Small intestine (tissue), 7 donors: ENCODE data around the gene NUMBL. TPM values are rescaled to one million over a fixed set of nuclear protein-coding genes. Genes with fewer than 3 reads are reported as not detected.
A peak's percentile ranks its signal among the peaks of the same experiment; 100 is the strongest.

Source experiments
- DNase-seq, 2 donors: peaks; one replicate each; pipeline versions ENCODE4 v3.0.0 to v3.0.0-alpha.2; 2013
- FAIRE-seq: peaks from 2 replicates; lab custom pipeline; 2012; peaks lifted over from hg19 to GRCh38; lab: Jason Lieb, UNC
- H3K27ac ChIP-seq, 3 donors: one replicate each; pipeline ENCODE4 v1.5.1; 2013; ENCODE audit warnings: low read length in 2 of 3, mild to moderate bottlenecking in 2 of 3, control low read depth in 1 of 3, inconsistent platforms in 1 of 3, low read depth in 1 of 3, moderate library complexity in 1 of 3
- H3K27me3 ChIP-seq, 3 donors: one replicate each; pipeline ENCODE4 v1.6.1; 2013; ENCODE audit warnings: low read length in 3 of 3, inconsistent platforms in 1 of 3; ENCODE audit not compliant: control insufficient read depth in 3 of 3, insufficient read depth in 3 of 3
- H3K36me3 ChIP-seq, 3 donors: one replicate each; pipeline ENCODE4 v1.6.1; 2013; ENCODE audit warnings: low read length in 3 of 3, inconsistent platforms in 1 of 3, low read depth in 1 of 3, mild to moderate bottlenecking in 1 of 3, moderate library complexity in 1 of 3; ENCODE audit not compliant: control insufficient read depth in 3 of 3, insufficient read depth in 2 of 3
- H3K4me1 ChIP-seq, 3 donors: one replicate each; pipeline ENCODE4 v1.6.1; 2013; ENCODE audit warnings: low read length in 2 of 3, inconsistent platforms in 1 of 3, low read depth in 1 of 3, mild to moderate bottlenecking in 1 of 3, moderate library complexity in 1 of 3; ENCODE audit not compliant: control insufficient read depth in 3 of 3, insufficient read depth in 2 of 3
- H3K4me3 ChIP-seq, 3 donors: one replicate each; pipeline ENCODE4 v1.5.1; 2013; ENCODE audit warnings: low read length in 3 of 3, control low read depth in 1 of 3, inconsistent platforms in 1 of 3, low read depth in 1 of 3, mild to moderate bottlenecking in 1 of 3, moderate library complexity in 1 of 3
- H3K9me3 ChIP-seq, 2 donors: one replicate each; pipeline ENCODE4 v1.6.1; 2013; ENCODE audit warnings: low read depth in 1 of 2, low read length in 1 of 2; ENCODE audit not compliant: control insufficient read depth in 2 of 2, insufficient read depth in 1 of 2
- WGBS, 3 donors: extraction: QIAGEN DNeasy Blood & Tissue Kit; methylation state at CpG; one replicate each; pipeline ENCODE4 v1.1.7; 2013; 5-methylcytosine and 5-hydroxymethylcytosine counted together
- polyA plus RNA-seq, 4 donors: library from polyadenylated mRNA; stranded (reverse) in 3 of 4; unstranded in 1 of 4; fragments of 200-250 nt in 3 of 4; fragments of 120-200 nt in 1 of 4; gene quantifications; one replicate each; pipeline versions ENCODE4 v1.2.1 to v1.2.3, GENCODE V29; 2013
- donor health status: healthy with polysubstance abuse.
- donor health status: control.
- donor health status: control.
- donor health status: Bipolar disorder and iron deficiency.
- donor health status: healthy.

The NUMBL gene
- polyA plus RNA-seq, 4 donors: 6.2 to 15.6 (median 9.9) TPM

DNA sequence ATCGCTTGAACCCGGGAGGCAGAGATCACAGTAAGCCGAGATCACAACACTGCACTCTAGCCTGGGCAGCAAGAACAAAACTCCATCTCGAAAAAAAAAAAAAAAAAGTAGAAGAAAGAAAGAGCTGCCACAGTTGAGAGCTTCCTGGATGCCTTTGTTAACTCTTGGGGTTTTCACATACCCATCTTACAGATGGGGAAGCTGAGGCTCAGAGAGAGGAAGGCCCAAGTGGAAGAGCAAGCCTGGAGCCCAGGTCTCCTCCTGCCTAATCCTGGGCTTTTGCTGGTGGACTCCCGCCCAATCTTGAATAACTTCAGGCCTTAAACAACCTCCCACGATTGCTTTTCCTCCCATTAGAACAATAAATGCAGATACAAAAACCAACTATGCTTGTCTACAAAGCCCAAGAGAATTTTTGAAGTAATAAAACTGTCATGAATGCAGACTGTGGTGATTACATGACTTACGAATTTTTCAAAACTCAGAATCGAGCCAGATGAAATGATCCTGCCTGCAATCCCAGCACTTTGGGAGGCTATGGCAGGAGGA, 47.6 kb downstream of the NUMBL start:
- H3K4me1 ChIP-seq: no peaks in the 10 kb centered on the region
- no peak overlapping the region for H3K27ac ChIP-seq
- no peaks in the 10 kb centered on the region for H3K9me3 ChIP-seq
- no peak overlapping the region for H3K4me3 ChIP-seq
- H3K27me3 ChIP-seq: no peaks in the 10 kb centered on the region
- DNase-seq: no peak
- no peaks in the 10 kb centered on the region for H3K36me3 ChIP-seq
- no peak for FAIRE-seq
- WGBS, 3 donors: 72 to 80% (median 76%) methylated on average over 7 to 8 of the region's 8 CpGs

DNA sequence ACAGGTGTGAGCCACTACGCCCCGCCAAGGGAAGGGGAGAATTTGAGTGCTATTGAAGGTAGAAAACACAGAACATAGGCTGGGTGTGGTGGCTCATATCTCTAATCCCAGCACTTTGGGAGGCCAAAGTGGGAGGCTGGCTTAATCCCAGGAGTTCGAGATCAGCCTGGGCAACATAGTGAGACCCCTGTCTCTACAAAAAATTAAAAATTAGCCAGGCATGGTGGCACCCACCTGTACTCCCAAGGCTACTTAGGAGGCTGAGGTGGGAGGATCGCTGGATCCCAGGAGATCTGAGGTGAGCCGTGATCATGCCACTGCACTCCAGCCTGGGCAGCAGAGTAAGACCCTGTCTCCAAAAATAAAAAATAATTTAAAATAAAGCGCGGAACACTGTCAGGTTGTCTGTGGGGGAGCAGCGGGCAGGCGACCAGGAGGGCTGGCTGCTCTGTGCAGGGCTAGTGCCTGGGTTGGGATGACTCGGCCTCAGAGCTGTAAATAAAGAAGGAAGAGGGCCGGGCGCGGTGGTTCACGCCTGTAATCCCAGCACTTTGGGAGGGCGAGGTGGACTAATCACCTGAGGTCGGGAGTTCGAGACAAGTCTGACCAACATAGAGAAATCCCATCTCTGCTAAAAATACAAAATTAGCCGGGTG, 48.3 kb downstream of the NUMBL start:
- Histone ChIP-seq H3K9me3 (no peaks in the 10 kb centered on the region), H3K36me3 (no peaks in the 10 kb centered on the region), H3K4me3 (no peak overlapping the region), H3K27me3 (no peaks in the 10 kb centered on the region), H3K4me1 (no peaks in the 10 kb centered on the region), H3K27ac (peak overlapping the region in 1 of 3 donors; percentile 48)
- FAIRE-seq: no peak
- WGBS, 3 donors: 85 to 89% (median 86%) methylated on average over 17 to 18 of the region's 18 CpGs
- DNase-seq: no peak

DNA sequence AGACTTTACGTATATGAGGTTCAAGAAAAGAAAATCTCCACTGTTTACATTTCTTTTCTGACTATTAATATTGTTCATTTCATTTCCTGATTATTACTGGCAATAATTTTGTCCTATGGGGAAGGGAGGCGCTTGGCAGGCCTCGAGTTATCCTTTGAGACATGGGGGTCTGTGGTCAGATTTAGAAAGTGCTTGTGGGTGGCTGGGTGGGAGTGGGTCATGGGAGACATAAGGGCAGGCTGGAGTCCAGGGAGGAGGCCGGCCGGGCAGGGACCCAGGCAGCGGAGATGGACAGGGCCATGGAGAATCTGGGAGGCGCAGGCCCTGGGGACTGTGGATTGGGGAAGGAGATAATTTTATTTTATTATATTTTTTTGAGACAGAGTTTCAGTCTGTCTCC, 49.2 kb downstream of the NUMBL start:
- DNase-seq (no peak), FAIRE-seq (no peak)
- WGBS, 3 donors: 67 to 86% (median 84%) methylated on average over 7 of the region's 7 CpGs
- Histone ChIP-seq H3K36me3 (no peaks in the 10 kb centered on the region), H3K27me3 (no peaks in the 10 kb centered on the region), H3K27ac (peak overlapping the region in 2 of 3 donors; percentile 6 to 83), H3K9me3 (no peaks in the 10 kb centered on the region), H3K4me1 (no peaks in the 10 kb centered on the region), H3K4me3 (no peak overlapping the region)

DNA sequence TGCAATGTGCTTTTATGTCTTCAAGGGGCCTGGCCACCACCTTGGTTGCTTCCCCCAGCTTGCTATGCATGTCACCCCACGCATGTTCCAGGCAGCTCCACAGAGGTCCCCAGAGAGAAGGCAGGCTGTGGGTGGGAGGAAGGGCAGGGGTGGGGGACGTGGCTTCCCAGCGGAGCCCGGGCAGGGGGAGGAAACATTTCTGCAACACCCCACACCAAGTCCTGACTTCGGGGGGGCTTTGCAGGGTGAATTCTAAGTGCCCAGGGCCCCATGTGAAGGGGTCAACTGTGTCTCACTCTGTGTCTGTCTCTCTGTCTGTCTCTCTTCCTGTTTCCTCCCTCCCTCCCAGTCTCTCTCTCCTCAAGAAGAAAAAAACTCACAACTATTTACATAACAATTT, 49.7 kb downstream of the NUMBL start:
- no peak for FAIRE-seq
- Histone ChIP-seq H3K4me3 (no peak overlapping the region), H3K27me3 (no peaks in the 10 kb centered on the region), H3K4me1 (no peaks in the 10 kb centered on the region), H3K36me3 (no peaks in the 10 kb centered on the region), H3K9me3 (no peaks in the 10 kb centered on the region), H3K27ac (peak overlapping the region in 2 of 3 donors; percentile 13 to 25)
- 23 to 71% (median 48%) methylated on average over 5 of the region's 5 CpGs for WGBS, 3 donors
- DNase-seq: no peak

DNA sequence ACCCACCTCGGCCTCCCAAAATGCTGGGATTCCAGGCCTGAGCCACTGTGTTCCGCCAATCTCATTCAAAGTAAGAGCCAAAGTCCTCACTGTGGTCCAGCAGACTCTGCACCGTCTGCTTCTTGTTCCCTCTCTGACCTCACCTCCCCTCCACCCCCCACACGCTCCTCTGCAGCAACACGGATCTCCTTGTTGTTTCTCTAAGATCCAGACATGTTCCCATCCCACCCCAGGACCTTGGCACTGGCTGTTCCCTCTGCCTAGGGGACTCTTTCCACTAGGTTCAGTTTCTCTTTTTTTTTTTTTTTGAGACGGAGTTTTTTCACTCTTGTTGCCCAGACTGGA, 50.8 kb downstream of the NUMBL start:
- DNase-seq (no peak), FAIRE-seq (no peak)
- Histone ChIP-seq H3K9me3 (no peaks in the 10 kb centered on the region), H3K27ac (peak overlapping the region in 1 of 3 donors; percentile 11), H3K36me3 (no peaks in the 10 kb centered on the region), H3K27me3 (peaks cover 0 to 4% (median 0%) of the 10 kb centered on the region in 3 donors), H3K4me3 (no peak overlapping the region), H3K4me1 (no peaks in the 10 kb centered on the region)
- 68 to 78% (median 68%) methylated on average over 6 of the region's 6 CpGs for WGBS, 3 donors

DNA sequence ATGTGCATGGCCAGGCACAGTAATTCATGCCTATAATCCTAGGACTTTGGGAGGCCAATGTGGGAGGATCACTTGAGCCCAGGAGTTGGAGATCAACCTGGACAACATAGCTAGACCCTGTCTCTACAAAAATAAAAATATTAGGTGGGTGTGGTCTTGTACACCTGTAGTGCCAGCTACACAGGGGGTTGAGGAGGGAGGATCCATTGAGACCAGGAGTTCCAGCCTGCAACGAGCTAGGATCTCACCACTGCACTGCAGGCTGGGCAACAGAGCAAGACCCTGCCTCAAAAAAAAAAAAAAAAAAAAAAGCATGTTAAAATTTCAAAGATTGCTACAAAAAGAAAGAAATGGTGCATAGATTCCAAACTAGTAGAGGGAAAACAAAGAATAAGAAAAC, 52.1 kb downstream of the NUMBL start:
- Histone ChIP-seq H3K4me3 (no peak overlapping the region), H3K36me3 (no peaks in the 10 kb centered on the region), H3K27me3 (peaks cover 0 to 4% (median 0%) of the 10 kb centered on the region in 3 donors), H3K27ac (no peak overlapping the region), H3K9me3 (no peaks in the 10 kb centered on the region), H3K4me1 (peaks cover 0 to 2% (median 0%) of the 10 kb centered on the region in 3 donors)
- DNase-seq (no peak), FAIRE-seq (no peak)
- WGBS, 3 donors: 56 to 72% (median 61%) methylated on average over 1 of the region's 1 CpG

DNA sequence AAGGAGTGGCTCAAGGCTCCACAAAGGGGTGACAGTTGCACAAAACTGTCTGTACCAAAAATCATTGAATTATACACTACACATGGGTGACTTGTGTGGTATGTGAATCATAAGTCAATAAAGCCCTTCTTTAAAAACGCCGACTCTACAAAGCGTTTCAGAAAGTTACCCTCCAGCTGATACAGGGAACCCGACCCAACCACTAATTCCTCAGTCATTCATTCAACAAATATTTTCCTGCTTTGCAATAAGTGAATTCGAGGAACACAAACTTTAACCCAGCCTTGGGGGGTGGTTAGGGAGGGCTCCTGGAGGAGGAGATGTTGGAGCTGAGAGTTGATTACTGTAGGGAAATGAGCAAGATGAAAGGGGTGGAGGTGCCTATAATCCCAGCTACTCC, 57.2 kb downstream of the NUMBL start:
- peaks cover 0 to 4% (median 0%) of the 10 kb centered on the region in 3 donors for H3K27me3 ChIP-seq
- no peak overlapping the region for H3K4me3 ChIP-seq
- no peaks in the 10 kb centered on the region for H3K9me3 ChIP-seq
- H3K27ac ChIP-seq: no peak overlapping the region
- H3K36me3 ChIP-seq: peaks cover 0 to 18% (median 5%) of the 10 kb centered on the region in 3 donors
- FAIRE-seq (no peak), DNase-seq (no peak)
- WGBS, 3 donors: 76 to 82% (median 81%) methylated on average over 5 of the region's 5 CpGs
- H3K4me1 ChIP-seq: peaks cover 0 to 2% (median 0%) of the 10 kb centered on the region in 3 donors

DNA sequence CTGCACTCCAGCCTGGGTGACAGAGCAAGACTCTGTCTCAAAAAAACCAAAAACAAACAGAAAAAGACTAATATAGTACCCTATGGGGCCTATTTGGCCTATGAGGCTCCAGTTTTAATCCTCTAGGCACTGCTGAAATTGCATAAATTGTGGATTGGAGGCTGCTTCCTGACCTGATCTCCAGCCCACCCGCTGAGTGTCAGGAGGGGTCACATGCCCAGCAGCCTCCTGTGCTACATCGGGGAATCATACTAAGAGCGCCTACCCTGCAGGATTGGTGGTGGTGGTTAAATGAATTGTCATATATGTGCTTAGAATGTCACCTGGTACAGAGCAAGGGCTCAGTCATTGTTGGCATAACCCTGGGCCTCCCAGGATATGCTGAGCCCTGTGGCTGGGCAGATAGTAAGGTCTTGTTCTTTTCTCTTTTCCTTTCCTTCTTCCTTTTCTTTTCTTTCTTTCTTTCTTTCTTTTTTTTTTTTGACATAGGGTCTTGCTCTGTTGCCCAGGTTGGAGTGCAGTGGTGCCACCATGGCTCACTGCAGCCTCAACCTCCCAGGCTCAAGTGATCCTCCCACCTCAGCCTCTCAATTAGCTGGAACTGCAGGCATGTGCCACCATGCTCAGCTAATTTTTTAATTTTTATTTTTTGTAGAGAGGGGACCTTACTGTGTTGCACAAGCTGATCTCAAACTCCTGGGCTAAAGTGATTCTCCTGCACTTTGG, 58.0 kb downstream of the NUMBL start:
- DNase-seq: no peak
- WGBS, 3 donors: 85 to 89% (median 86%) methylated on average over 3 of the region's 3 CpGs
- no peak for FAIRE-seq
- Histone ChIP-seq H3K27me3 (peaks cover 0 to 4% (median 0%) of the 10 kb centered on the region in 3 donors), H3K36me3 (peaks cover 0 to 25% (median 8%) of the 10 kb centered on the region in 3 donors), H3K9me3 (no peaks in the 10 kb centered on the region), H3K4me1 (peaks cover 0 to 2% (median 0%) of the 10 kb centered on the region in 3 donors), H3K4me3 (no peak overlapping the region), H3K27ac (no peak overlapping the region)
